Nephron progenitor cell (in vitro differentiated cells): ENCODE results near the gene HGS.
A peak's percentile ranks its signal among the peaks of the same experiment; 100 is the strongest.

ENCODE experiments used
- DNase-seq: peaks from one replicate; pipeline ENCODE4 v3.0.0; 2021
- H3K27ac Mint-ChIP-seq: 2 replicates; pipeline ENCODE4 v1.8.0; 2021; ENCODE audit warnings: mild to moderate bottlenecking, moderate library complexity, mixed read lengths
- H3K27me3 Mint-ChIP-seq: 2 replicates; pipeline ENCODE4 v1.8.0; 2021; ENCODE audit warnings: mild to moderate bottlenecking, low read depth, mixed read lengths; ENCODE audit not compliant: poor library complexity
- H3K36me3 Mint-ChIP-seq: 2 replicates; pipeline ENCODE4 v1.8.0; 2021; ENCODE audit warnings: low read depth, mixed read lengths
- H3K4me1 Mint-ChIP-seq: 2 replicates; pipeline ENCODE4 v1.8.0; 2021; ENCODE audit warnings: mixed read lengths
- H3K4me3 Mint-ChIP-seq: 2 replicates; pipeline ENCODE4 v1.8.0; 2021; ENCODE audit warnings: mild to moderate bottlenecking, moderate library complexity, mixed read lengths
- H3K9me3 Mint-ChIP-seq: 2 replicates; pipeline ENCODE4 v1.8.0; 2021; ENCODE audit warnings: mild to moderate bottlenecking, moderate library complexity, mixed read lengths
- CTCF ChIP-seq: fragments of 200-600 bp; sonication (generic); IDR thresholded peaks from 2 replicates; pipeline ENCODE4 v1.5.0; 2021; ENCODE audit warnings: antibody characterized with exemption

Gene HGS

DNA sequence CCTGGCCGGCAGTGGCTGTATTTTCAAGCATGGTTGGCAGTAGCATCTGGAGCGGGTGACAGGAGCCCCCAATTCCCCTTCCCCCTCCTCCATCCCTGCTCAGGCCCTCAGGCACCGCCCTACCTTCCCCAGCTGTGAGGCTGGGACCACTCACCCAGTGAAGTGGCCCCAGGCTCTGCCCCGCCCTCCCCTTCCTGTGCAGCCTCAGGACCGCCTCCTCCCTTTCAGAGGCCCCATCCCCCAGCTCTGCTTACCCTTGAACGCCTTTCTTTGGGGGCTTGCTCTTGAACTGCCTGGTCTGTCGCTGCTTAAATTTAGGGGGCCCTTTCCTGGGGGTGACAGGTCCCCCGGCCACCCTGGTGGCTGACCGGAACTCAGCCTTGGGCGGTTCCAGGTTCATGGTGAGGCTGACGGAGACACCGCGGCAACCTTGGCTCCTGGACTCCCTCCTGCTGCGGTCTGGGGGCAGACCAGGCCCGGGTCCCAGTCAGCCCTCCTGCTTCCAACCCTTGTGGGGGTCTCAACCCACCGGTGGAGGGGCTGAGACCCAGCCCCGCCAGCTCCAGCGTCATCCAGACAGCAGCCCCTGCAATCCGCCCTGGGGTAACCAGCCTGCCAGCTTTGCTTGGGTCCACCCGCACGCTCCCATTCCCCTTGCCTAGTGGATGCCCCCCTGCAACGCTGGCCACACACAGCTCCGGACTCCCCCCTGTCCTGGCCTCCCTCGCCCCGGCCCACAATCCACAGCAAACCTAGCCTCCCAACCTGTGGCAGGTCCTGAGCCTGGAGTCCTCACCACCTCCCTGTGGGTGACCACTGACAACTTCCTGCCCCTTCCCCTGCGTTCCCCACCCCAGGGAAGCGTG lies 30.7 kb upstream of the HGS start:
- peak; percentile 42 for DNase-seq
- Mint-ChIP-seq H3K27me3 (peaks cover 10% of the 10 kb centered on the region), H3K4me1 (peaks cover 32% of the 10 kb centered on the region), H3K27ac (peak overlapping the region; percentile 25), H3K36me3 (no peaks in the 10 kb centered on the region), H3K9me3 (peaks cover 11% of the 10 kb centered on the region), H3K4me3 (peak overlapping the region; percentile 50)
- TF ChIP-seq CTCF: no peak

DNA sequence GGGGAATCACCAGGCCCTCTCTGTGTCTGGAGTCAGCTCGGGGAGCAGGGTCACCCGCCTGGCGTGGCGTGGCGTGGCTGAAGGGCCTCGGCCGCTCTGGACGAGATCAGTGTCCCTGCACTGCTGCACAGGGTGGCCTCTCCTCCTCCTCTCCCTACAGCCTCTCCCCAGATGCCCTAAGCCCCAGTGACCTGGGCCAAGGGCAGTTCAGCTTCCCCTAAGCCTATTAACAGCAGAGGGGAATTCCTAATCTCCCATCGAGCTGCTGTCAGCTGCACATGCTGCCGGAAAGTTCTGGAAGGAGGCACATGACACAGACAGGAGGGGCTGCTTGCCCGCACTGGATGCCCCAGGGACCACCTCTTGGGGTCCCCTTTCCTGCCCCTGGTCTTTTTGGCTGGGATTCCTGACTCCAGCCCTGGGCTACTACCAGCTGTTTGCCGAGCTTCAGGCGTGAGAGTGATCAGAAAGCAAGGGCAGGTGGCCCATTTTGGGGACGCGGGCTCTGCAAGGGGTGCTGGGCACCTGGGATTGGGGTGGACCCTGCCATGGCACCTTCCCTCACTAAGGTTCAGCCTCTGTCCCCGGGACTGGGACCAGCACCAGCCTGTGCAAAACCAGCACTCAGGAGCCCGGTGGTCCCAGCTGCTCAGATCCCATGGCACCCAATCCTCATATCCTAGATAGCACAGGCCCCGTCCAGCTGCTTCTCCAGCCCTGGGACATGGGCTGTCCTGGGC lies 28.3 kb upstream of the HGS start:
- TF ChIP-seq CTCF: no peak
- Mint-ChIP-seq H3K36me3 (no peaks in the 10 kb centered on the region), H3K4me1 (peaks cover 32% of the 10 kb centered on the region), H3K4me3 (no peak overlapping the region), H3K27me3 (peaks cover 3% of the 10 kb centered on the region), H3K9me3 (no peaks in the 10 kb centered on the region), H3K27ac (peak overlapping the region; percentile 57)
- no peak for DNase-seq

DNA sequence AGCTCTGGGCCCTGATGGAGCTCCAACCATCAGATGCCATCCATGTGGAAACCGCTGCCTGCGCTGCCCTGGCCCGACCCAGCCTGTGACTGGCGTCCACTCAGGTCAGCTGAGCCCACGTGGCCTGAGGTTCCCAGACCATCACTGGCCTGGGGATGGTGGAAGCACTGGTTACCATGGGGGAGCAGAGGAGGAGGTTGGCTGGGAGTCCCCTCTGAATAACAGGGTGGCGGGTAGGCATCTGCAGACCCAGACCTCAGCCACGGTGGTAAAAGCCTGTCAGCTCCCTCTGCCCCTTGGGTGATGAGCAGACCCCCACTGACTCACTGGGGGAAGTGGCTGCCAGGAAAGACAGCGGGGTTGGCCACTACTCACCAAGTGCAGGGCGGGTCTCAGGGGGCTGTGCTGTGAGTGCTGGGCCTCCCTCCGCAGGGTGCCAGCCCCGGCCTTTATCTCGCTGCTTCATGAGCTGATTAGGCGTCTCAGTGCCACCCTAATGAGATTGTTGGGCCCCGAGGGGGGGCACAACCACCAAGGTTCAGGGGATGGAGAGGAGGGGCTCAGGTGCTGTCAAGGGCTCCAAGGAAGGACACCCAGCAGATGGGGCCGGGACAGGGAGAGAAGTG lies 27.6 kb upstream of the HGS start, which contains the start of gene PDE6G:
TSS of gene PDE6G (minus strand) at position 425 of the 626 bp plus-strand sequence. CDS start 3,237 bp downstream, outside the sequence.
- Mint-ChIP-seq H3K9me3 (no peaks in the 10 kb centered on the region), H3K36me3 (no peaks in the 10 kb centered on the region), H3K4me1 (peaks cover 32% of the 10 kb centered on the region), H3K27me3 (peaks cover 3% of the 10 kb centered on the region), H3K4me3 (no peak within 1 kb of the TSS), H3K27ac (peak within 1 kb of the TSS; percentile 81)
- DNase-seq: no peak
- TF ChIP-seq CTCF: no peak

GRCh38 chr17:81656835-81657234 lies 27.0 kb upstream of the HGS start:
- Mint-ChIP-seq H3K36me3 (no peaks in the 10 kb centered on the region), H3K4me3 (no peak overlapping the region), H3K9me3 (no peaks in the 10 kb centered on the region), H3K27me3 (peaks cover 3% of the 10 kb centered on the region), H3K4me1 (peaks cover 29% of the 10 kb centered on the region), H3K27ac (peak overlapping the region; percentile 81)
- no peak for TF ChIP-seq CTCF
- DNase-seq: no peak

GRCh38 chr17:81659038-81659437 lies 24.8 kb upstream of the HGS start:
- Mint-ChIP-seq H3K36me3 (no peaks in the 10 kb centered on the region), H3K27ac (no peak overlapping the region), H3K4me3 (no peak overlapping the region), H3K4me1 (peaks cover 11% of the 10 kb centered on the region), H3K27me3 (peaks cover 3% of the 10 kb centered on the region), H3K9me3 (no peaks in the 10 kb centered on the region)
- no peak for TF ChIP-seq CTCF
- DNase-seq: no peak
